ENCODE measurements around the gene TPO.

Gene TPO

GRCh38 chr2:1453561-1453960 lies 40.3 kb downstream of the TPO start:
- DNase-seq = no peak

- DNase-seq = no peak
These were observed 41.1 kb downstream of the TPO start for GRCh38 chr2:1454346-1454745.

- no peak for DNase-seq
These were observed 42.2 kb downstream of the TPO start for GRCh38 chr2:1455466-1455865.

GRCh38 chr2:1458432-1458831 lies 45.2 kb downstream of the TPO start:
- no peak for DNase-seq

- no peak for DNase-seq
These were observed 46.5 kb downstream of the TPO start for GRCh38 chr2:1459727-1460126.

GRCh38 chr2:1460851-1461418 lies 47.7 kb downstream of the TPO start:
- DNase-seq = no peak

GRCh38 chr2:1461507-1462390 lies 48.5 kb downstream of the TPO start:
- no peak for DNase-seq

GRCh38 chr2:1462994-1463393 lies 49.7 kb downstream of the TPO start:
- no peak for DNase-seq

GRCh38 chr2:1472350-1472749 lies 59.1 kb downstream of the TPO start:
- DNase-seq = no peak

GRCh38 chr2:1476617-1477195 lies 63.4 kb downstream of the TPO start:
- DNase-seq = no peak

- DNase-seq = no peak
These were observed 64.2 kb downstream of the TPO start for GRCh38 chr2:1477196-1478040.

GRCh38 chr2:1478311-1479305 lies 65.3 kb downstream of the TPO start:
- no peak for DNase-seq

- no peak for DNase-seq
These were observed 66.1 kb downstream of the TPO start for GRCh38 chr2:1479346-1479745.

- DNase-seq = no peak
These were observed 67.4 kb downstream of the TPO start for GRCh38 chr2:1480671-1481076.

- DNase-seq = no peak
These were observed 68.4 kb downstream of the TPO start for GRCh38 chr2:1481406-1482252.

- DNase-seq = no peak
These were observed 69.0 kb downstream of the TPO start for GRCh38 chr2:1482253-1482675.

GRCh38 chr2:1482981-1483380 lies 69.7 kb downstream of the TPO start:
- no peak for DNase-seq

GRCh38 chr2:1483551-1483950 lies 70.3 kb downstream of the TPO start:
- DNase-seq = no peak

GRCh38 chr2:1484131-1484884 lies 71.0 kb downstream of the TPO start:
- no peak for DNase-seq

GRCh38 chr2:1486670-1487069 lies 73.4 kb downstream of the TPO start:
- no peak for DNase-seq

All from CD4-positive, alpha-beta T cell treated with Interleukin-1 beta for 1 hour (primary cell).